IPS-NIHi11 (cell line): ENCODE results near the gene P2RY14.

Experiments
- DNase-seq: peaks from one replicate; pipeline ENCODE4 v3.0.0; 2012; ENCODE audit warnings: mixed read lengths, low spot score

Gene P2RY14

DNA sequence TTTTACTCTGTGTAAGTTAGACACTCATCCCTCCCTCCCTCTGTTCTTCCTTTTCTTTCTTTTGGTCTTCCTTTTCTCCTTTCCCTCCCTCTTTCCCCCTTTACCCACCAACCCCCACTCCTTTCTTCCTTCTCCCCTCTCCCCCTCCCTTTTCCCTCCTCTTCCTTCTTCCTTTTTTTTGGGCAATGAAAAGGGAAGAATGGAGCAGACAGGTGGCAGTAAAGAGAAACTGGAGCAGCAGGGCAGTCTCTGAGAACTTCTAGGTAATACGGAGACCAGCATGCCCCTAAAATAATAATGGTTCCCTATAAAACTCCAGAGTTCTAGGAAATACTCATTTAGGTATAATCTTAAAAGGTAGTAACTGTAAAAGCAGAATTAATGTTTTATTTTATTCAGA is 63.9 kb downstream of the P2RY14 start:
- no peak for DNase-seq

DNA sequence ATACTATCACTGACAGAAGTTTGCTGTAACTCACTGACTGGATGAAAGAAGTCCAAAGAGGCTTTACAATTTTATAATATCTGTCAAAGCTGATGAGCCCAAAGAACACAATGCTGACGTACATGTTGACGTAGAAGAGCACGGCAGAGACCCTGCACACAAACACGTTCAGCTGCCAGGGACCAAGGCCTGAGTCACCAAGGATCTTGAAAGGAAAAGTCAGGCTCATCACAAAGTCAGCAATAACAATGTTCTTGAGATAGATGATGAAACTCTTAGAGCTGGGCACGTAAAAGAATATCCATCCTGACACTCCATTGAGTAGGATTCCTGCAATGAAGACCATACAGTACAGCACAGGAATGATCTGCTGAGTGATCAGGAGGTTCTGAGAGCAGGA is 64.5 kb downstream of the P2RY14 start:
- DNase-seq = no peak

DNA sequence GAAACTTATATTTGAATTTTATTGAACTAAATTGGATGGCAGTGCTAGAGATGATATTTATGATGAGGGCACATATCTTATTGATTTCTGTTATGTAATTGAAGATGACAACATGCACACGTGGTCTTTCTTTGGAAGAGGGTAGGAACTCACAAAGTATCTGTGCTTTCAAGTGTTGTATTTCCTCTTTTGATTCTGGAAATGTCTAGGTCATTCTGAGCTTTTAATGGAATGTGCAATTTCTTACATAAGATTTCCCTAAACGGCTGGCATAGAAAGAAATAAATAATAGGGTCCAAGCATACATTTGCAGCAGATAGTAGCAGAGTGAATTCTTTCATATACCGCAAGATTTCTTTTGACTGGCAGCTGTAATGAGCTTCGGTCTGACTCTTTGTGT is 65.2 kb downstream of the P2RY14 start:
- DNase-seq = no peak

DNA sequence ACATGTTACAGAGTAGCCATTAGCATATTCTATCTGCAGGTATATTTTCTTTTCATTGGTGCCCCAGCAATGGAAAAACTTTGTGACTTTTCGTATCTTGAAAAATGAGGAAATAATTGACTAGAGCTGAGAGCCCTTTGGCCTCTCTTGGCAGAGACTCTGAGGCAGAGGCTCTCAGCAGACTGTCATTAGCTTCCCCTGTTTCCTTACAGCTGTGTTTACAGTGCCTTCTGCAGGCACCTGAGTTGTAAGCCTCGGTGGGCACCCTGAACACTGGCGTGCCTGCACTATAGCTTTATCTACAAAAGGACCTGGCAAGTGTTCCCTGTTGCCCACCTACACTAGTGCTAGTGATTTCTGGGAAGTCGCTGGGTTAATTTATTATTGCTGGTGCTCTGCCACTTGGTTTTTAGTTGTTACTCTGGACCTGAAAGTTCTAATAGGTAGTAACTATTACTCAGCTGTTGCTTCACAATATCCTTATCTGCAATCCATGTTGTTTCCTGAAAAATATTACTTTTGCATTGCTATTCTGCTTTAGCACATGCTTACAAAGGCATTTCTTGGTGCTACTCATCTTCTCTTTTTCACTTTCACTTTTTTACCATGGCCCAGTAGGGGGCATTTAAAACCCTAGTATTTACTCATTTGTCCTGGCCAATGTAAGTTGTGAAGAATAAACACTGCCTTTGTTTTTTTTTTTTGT is 67.5 kb downstream of the P2RY14 start:
- no peak for DNase-seq

DNA sequence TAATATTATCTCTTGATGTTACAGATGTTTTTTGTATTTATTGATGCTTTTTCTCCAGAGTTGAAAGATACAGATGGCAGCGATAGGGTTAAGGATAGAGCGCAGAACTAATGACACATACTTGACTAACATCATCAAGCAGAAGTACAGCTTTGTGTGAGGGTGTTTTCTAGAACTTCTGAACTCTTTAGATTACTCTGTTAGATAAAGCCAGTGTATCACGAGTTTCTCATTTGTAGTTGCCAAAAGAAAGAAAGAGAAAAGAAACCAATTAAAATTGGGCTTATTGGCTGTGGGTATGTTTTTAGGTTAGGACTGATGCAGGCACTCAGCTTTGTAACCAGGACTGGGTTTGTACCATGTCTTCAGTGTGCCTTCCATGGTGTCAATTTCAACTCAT is 68.7 kb downstream of the P2RY14 start:
- no peak for DNase-seq

DNA sequence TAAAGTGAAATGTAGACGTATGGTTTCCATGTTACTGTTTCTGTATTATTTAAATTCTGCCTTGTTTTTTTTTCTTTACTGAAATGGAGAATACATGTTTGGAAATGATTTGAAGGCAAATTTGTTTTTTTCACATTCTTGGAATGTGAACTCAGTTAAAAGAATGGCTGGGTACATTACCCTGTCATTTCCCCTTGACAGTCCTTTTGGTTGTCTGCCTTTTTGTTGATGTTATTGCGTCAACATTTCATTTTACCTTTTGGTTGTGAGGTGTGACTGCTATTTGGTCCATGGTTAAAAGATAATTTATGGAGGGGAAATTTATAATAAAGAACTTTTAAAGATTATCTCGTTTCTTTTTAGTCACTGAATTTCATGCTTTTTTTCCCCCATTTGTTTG is 72.1 kb downstream of the P2RY14 start:
- DNase-seq = no peak

DNA sequence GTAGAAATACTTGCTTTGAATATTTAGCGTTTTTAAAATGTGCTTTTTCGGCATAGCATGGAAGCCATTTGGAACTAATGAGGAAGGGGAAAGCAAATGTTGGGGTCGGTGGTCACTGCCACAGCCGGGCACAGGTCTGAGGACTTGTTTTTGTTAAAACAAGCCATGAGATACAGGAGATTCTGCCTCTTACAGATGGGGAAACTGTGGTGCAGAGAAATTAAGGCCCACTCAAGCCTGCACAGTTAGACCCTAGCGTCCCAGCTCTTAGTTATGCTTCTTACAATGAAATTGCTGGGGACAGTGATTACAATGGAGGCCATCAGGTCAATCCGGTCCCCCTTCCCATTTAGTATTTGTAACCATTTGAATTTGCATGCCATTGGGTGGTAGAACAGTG is 72.9 kb downstream of the P2RY14 start:
- no peak for DNase-seq

DNA sequence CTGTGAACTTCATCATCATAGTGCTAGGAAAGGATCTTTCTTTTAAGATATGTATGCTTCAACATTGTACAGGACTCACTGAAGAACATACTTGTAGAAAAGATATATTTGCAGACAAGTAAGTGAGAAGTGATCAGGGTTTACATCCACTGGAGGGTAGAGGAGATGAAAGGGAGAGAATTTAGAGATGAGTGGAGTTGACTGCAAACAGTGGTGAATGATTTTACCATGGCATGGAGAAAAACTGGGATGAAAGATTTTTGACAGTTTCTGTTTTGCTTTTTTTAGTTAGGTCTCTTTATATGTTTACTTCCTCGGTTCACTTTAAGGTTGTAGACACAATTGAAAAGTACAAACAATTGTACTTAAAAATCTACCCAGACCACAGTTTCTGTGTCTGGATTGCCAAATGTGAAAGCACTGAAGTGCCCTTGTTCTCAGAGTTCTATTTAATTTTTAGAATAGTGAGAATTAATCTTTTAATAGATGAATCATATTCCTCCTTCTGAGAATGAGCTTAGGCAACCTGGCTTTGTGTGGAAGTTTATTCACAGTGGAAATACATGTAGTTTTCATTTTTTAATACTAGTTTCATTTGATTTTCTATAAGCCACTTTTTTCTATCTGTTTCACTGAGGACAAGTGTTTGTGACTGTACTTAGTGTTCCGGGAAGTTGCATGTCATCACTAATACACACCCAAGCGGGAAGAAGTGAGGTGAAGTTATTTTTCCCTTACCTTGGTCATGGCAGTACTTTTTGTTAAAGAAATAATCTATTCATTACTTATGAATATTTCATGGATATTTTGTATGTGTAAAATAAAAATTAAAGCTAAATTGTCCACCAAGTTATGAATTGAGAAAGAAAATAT is 73.6 kb downstream of the P2RY14 start:
- DNase-seq = no peak

DNA sequence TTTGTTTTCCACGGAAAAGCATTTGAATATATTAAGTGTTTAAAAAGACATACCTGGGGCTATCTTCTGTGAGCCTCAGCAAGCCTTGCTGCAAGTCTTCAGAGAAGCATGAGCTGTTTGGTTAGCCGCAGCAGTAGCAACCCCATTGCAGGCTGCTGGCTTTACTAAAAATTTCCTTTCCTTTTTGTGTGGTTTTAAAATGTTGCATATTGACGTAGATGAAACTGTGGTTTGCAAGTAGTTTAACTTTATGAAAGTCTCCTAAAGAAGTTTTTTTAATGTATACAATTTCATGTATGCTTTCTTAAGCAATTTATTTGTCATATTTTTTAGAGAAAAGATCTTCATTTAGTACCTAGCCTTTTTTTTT is 75.3 kb downstream of the P2RY14 start, which contains the start of gene GPR171:
Gene GPR171 (minus strand): TSS at position 166 of the 370 bp plus-strand sequence. CDS start 3,830 bp downstream, outside the sequence.
- no peak for DNase-seq

DNA sequence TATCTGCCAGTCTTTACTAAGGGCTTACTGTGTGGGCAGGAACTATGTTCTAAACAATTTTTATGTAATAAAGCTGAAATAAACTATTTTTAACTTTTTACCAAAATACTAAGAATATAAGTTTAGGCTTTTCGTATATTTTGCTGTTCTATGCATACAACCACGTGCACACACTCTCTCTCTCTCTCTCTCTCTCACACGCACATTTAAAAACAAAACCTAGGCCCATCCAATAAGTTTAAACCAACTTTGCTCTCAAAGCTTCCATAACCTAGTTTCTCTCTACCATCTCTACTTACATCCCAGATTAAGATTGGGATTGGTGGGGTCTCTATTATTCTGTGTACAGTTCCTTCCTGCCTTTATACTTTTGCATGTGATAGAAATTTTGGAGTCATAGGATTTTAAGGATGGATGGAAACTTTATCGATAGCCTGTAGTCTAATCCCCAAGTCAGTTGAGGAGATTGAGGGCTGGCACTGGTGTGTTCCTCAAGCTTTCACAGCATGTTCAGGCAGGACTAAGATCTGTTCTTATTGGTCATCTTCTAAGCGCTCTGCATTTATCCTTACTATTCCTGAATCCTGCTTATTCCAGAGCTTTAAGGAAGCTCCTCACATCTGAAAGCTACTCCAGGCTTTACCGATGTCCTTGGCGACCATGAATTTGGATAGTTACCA is 77.2 kb downstream of the P2RY14 start:
- DNase-seq = no peak

DNA sequence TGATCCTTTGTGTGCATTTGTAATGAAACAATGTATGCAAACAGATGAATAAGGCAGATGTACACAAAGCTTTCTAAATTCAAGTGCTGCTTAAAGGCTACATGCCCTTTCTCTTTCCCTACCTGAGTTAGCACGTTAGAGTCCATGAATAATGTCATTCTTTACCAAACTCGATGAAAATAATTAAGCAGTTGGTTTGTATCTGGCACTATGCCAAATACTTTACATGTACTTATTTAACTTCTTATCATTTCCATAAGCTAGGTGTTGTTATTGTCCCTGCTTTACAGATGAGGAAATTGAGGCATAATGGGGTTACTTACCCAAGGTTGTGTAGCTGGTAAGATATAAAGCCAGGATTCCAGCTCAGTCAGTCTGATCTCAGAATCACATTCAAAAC is 77.8 kb downstream of the P2RY14 start:
- DNase-seq = no peak

DNA sequence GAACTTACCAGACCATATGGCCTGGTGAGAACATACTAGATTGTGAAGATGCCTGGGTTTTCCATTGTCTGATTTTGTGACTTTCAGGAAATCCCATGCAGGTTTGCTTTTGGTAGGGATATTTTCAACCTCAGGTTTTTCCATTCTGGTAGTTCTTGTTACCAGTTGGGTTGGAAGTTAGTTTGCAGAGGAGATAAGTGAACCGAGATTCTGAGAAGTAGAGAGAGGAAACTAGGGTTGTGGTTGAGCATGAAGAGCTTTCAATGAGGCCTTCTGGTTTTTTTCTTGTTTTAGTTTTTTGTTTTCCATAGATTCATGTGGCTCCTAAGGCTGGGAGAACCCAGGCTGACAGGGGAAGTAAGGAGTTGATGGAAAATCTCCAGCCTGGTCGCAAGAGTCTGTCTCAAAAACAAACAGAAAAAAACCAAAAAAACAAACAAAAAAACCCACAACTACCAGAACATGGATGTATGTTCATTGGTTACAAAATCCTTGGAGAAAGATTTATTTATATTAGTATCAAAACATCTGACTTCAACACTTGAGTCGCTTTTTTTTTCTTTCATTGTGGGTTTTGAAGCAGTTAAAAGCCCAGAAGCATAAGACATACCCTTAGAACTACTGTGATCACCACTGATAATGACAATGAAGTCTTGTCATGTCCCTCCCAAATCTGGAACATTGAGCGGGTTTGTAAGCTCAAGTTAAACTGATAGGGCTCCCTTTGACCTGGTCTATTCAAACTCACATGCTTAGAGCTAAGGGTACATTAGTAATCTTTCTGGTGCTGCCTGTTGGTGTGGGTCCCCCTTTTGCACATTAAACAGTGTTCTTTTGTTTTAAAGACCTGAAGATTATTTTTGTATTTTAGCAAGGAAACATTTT is 78.5 kb downstream of the P2RY14 start:
- no peak for DNase-seq

DNA sequence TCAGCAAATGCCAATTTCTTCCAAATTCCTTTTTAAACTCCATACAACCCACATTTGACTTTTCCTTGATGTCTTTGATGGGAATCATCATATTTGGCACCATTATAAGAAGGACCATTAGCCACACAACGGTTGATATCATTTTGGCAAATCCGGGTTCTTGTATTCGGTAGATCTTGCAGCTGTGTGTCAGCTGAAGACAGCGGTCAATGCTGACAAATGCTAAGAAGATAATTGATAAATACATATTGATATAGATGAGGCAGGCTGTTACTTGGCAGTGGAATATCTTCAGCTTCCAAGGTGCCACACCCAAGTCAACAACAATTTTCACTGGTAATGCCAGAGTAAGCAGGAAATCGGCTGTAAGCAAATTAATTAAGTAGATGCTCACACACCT is 79.5 kb downstream of the P2RY14 start:
- no peak for DNase-seq

DNA sequence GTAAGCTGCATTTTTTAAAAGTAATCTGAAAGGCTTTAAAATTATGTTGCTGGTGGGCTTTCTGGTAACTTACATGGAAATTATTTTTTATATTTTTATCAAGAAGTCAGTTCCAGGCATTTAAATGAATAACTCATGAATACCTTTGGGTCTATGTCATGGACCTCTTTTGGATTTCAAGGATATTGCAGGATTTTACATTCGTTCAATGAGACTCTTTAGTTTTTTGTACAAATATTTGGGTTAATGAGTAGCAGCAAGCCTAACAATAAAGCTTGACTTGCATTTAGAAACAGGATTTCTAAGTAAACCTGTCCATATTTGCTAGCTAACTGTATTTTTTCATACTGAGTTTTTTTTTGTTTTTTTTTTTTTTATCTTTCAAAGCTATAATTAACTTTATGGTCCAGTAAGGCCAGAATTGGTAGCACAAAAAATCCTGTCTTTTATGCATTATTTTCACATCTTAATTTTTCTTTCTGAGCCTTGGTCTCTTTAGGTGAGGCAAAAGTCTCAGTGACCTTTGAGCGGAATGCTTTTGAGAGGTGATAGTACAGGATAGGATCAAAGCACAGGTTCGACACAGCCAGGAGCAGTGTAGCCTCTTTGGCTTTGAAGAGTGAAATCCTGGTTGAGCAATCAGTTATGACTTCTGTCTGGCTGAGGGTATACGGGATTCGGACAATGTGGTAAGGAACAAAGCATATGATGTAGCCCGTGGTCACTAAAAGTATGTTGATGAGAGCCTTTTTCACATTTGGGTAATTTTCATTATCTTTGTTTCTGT is 80.2 kb downstream of the P2RY14 start:
- no peak for DNase-seq

DNA sequence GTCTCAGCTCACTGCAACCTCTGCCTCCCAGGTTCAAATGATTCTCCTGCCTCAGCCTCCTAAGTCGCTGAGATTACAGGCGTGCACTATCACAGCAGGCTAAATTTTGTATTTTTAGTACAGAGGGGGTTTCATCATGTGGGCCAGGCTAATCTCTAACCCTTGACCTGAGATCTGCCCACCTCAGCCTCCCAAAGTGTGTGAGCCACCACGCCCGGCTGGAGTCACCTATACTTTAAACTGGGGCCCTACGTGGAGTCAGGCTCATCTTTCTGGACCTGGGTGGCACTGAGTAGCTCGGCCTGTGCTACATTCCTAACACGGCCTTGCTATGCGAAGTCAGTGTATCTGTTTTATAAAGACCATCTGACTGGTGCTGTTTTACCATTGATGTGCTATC is 81.1 kb downstream of the P2RY14 start:
- no peak for DNase-seq

DNA sequence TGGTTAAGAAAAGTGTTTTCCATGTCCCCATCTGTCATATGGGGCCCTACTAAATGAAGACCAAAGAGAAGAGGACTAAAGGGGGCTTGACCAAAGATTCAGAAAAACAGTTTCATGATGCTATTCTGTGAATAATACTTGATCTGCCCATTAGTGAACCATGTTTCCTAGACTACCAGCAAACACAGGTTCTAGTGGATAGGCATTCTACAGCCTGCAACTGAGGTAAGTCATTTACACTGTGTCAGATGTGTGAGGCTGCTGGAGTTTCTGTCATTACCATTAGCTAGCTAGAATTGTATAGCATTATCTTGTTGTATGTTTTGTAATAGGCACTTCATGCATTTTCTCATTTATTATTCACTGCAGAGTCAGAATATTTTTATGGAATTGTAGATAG is 81.9 kb downstream of the P2RY14 start:
- DNase-seq = no peak

DNA sequence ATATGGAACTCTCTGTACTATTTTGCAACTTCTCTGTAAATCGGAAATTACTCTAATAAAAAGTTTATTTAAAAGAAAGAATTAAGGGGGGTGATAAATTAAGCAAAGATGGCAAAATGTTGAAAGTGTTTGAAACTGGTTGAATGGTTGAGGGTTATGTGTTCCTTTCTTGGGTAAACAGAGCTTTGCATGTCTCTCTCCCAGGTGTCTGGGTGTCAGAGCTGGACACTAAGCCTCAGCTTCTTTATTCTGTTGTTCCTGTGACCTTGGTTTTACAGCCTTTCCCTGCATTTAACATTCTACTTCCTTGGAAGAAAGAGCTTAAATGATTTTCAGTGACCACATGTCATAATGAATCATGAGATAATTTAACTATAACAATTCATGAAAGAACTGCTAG is 82.5 kb downstream of the P2RY14 start:
- no peak for DNase-seq

DNA sequence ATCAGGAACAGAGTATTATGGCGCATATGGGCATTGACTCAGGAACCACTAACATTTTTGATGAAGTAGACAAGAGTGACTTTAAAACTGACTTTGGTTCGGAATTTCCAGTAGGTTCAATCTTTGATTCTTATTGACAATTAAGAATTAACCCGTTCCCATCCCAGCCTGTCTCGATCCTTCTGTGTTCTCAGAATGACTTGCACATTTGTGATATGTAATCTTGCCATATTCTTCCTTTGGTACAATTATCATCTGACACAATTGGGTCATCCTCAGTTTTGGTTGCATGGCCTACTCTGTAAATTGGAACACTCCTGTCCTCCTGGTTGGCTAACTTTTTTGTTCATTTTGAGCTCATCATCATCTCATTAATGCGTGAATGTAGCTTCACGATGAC is 85.8 kb downstream of the P2RY14 start:
- DNase-seq = no peak

DNA sequence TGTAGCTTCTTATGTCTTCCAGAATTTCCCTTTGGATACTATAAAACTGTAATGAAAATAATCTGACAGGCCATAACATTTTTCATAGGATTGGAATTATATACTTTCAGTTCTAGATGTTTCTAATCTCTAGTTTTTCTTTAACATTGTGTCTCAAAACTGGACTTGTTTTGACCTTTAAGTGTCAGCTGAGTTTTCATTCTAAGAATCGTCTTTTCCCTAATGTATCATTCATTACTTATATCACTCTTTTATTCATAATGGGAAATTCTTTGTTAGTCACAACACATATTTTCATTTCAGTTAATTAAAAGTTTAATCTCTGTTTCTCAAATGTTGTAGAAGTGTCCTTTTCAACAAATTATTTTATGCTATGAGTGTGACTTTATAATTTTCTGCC is 87.2 kb downstream of the P2RY14 start:
- no peak for DNase-seq

DNA sequence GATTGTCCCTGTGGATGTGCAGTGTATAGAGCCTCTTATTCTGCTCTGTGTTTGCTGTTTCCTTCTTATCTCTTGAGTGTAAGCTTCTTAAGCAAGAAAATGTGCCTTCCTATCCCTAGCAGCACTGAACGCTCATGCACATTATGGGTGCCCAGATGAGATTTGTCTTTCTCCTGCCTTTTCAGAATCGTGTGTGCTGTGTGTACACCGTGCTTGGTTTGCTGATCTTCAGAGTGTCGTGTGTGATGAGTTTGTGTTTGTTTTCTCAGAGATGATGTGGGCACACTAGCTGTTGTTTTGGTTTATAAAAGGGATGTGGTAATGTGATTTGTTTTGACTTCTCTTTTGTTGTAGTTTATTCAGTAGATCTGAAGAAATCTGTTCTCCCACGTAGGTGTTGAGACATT is 95.1 kb downstream of the P2RY14 start:
- DNase-seq = no peak
